ENCODE measurements around the gene NUMA1. TPM values are rescaled to one million over a fixed set of nuclear protein-coding genes. Genes with fewer than 3 reads are reported as not detected.
A peak's percentile ranks its signal among the peaks of the same experiment; 100 is the strongest.

The NUMA1 gene
- total RNA-seq, 1 experiment from 2014 or later: 109 TPM

DNA sequence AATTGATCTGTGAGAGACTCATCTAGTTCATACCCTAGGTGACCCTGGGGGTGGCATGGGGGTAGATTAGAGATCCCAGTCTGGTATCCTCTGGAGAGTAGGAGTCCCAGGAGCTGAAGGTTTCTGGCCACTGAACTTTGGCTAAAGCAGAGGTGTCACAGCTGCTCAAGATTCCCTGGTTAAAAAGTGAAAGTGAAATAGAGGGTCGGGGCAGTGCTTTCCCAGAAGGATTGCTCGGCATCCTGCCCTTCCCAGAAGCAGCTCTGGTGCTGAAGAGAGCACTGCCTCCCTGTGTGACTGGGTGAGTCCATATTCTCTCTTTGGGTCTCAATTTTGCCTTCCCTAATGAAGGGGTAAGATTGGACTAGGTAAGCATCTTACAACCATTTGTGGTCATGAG, 81.0 kb downstream of the NUMA1 start:
- intact Hi-C loops (cut with micrococcal nuclease): no loop called here
- ChIA-PET POLR2A (interaction anchor here (1.0 to 1.5 kb wide), 3 partner anchors 9 to 14 kb away, joined by 4 to 5 read pairs (median 4); no protein-coding TSS in a partner anchor), CTCF (interaction anchor here (0.5 to 5.9 kb wide), 3 partner anchors 9 to 220 kb away, joined by 3 to 28 read pairs (median 4); no protein-coding TSS in a partner anchor)
- Mint-ChIP-seq H3K4me1 (ENCODE audit: insufficient read depth, unreplicated experiment) (peaks cover 5% of the 10 kb centered on the region), H3K27me3 (ENCODE audit: insufficient read depth, unreplicated experiment) (no peaks in the 10 kb centered on the region), H3K4me3 (ENCODE audit: unreplicated experiment) (no peak overlapping the region), H3K36me3 (ENCODE audit: insufficient read depth, unreplicated experiment) (peaks cover 44% of the 10 kb centered on the region), H3K9me3 (ENCODE audit: unreplicated experiment) (no peaks in the 10 kb centered on the region), H3K27ac (ENCODE audit: low read depth, unreplicated experiment) (no peak overlapping the region)
- no peak for DNase-seq (ENCODE audit: unreplicated experiment)
- BruUV-seq (replicated peaks): no TSS peak
- TF ChIP-seq CTCF (IDR thresholded peaks at IDR 0.05; ENCODE audit: unreplicated experiment): no peak

DNA sequence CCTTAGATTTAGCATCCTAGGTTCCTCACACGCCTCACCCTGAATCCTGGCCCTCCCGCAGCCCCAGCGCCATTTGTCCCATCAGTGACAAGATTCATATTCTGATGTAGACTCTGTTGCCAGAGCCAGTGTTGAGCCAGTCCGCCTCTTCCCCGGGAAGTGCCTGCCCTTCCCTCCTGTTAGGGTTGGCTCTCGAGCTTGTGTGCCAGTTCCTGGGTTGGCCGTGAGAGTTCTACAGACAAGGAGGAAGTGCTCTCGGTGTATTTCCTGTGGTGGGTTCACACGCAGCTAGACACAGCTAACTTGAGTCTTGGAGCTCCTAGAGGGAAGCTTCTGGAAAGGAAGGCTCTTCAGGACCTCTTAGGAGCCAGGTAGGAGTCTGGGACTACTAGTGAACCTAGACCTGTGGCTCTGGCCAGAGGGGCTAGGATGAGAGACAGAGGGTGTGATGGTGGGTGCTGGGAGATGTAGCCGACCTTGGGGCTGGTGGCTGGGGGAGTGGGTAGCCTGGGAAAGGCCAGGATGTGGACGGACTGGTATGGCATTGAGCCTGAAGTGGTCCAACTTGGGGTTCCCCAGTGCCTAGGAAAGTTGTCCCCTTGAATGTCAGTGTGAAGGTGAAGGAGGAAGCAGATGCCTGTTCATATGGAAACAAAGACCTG, 81.6 kb downstream of the NUMA1 start, which contains the start of gene IL18BP:
IL18BP (plus strand) TSS at position 261 of the 662 bp plus-strand sequence. CDS start 1,076 bp downstream, outside the sequence.
- POLR2A ChIA-PET: interaction anchor here (0.6 to 1.5 kb wide), 4 partner anchors 9 to 34 kb away, joined by 3 to 4 read pairs (median 4); no protein-coding TSS in a partner anchor
- TF ChIP-seq CTCF (IDR thresholded peaks at IDR 0.05; ENCODE audit: unreplicated experiment): no peak
- BruUV-seq (replicated peaks): no TSS peak
- CTCF ChIA-PET: interaction anchor here (0.5 to 5.9 kb wide), 4 partner anchors 9 to 432 kb away, joined by 3 to 28 read pairs (median 4); no protein-coding TSS in a partner anchor
- peaks cover 5% of the 10 kb centered on the region for H3K4me1 Mint-ChIP-seq (ENCODE audit: insufficient read depth, unreplicated experiment)
- intact Hi-C loops (cut with micrococcal nuclease): no loop called here
- no peaks in the 10 kb centered on the region for H3K27me3 Mint-ChIP-seq (ENCODE audit: insufficient read depth, unreplicated experiment)
- H3K4me3 Mint-ChIP-seq (ENCODE audit: unreplicated experiment): no peak within 1 kb of the TSS
- H3K9me3 Mint-ChIP-seq (ENCODE audit: unreplicated experiment): no peaks in the 10 kb centered on the region
- peaks cover 44% of the 10 kb centered on the region for H3K36me3 Mint-ChIP-seq (ENCODE audit: insufficient read depth, unreplicated experiment)
- H3K27ac Mint-ChIP-seq (ENCODE audit: low read depth, unreplicated experiment): peak within 1 kb of the TSS; percentile 13
- no peak for DNase-seq (ENCODE audit: unreplicated experiment)

DNA sequence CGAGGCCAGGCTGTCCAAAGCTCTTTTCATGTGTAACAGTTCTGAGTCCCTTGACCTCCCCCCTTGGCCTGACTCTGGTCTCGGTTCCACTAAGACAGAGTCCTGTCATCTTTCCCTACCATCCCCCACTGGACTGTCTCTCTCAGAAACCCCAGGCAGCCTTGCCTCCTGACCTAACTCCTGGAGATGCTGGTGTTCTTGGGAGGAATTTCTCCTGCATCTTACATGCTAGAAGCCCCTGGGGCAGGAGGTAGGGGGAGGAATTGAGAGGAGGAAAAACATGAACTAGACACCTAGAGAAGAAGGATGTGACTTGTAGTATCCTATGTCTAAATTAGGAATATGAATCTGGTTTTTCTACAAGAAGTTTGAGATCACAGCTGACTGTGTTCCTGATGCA, 82.3 kb downstream of the NUMA1 start:
- H3K27me3 Mint-ChIP-seq (ENCODE audit: insufficient read depth, unreplicated experiment): no peaks in the 10 kb centered on the region

More for the DNA sequence above, 82.3 kb downstream of the NUMA1 start:
- ChIA-PET CTCF (interaction anchor here (0.8 to 5.9 kb wide), 2 partner anchors 20 to 27 kb away, joined by 4 to 28 read pairs; no protein-coding TSS in a partner anchor), POLR2A (interaction anchor here (0.7 kb wide), 1 partner anchor 12 kb away, joined by 3 read pairs; no protein-coding TSS in a partner anchor)
- TF ChIP-seq CTCF (IDR thresholded peaks at IDR 0.05; ENCODE audit: unreplicated experiment): no peak
- BruUV-seq (replicated peaks): no TSS peak
- Mint-ChIP-seq H3K4me1 (ENCODE audit: insufficient read depth, unreplicated experiment) (peaks cover 5% of the 10 kb centered on the region), H3K27ac (ENCODE audit: low read depth, unreplicated experiment) (no peak overlapping the region), H3K36me3 (ENCODE audit: insufficient read depth, unreplicated experiment) (peaks cover 37% of the 10 kb centered on the region), H3K9me3 (ENCODE audit: unreplicated experiment) (no peaks in the 10 kb centered on the region), H3K4me3 (ENCODE audit: unreplicated experiment) (no peak overlapping the region)
- no peak for DNase-seq (ENCODE audit: unreplicated experiment)
- intact Hi-C loops (cut with micrococcal nuclease): no loop called here
